GM21390 (cell line): ENCODE measurements around the gene CDKN2C.
A peak's percentile ranks its signal among the peaks of the same experiment; 100 is the strongest.

ENCODE experiments used
- ATAC-seq: cut with Tn5 transposase; IDR thresholded peaks from one replicate; pipeline ENCODE4 v1.9.1; 2021; ENCODE audit not compliant: unreplicated experiment

The CDKN2C gene

DNA sequence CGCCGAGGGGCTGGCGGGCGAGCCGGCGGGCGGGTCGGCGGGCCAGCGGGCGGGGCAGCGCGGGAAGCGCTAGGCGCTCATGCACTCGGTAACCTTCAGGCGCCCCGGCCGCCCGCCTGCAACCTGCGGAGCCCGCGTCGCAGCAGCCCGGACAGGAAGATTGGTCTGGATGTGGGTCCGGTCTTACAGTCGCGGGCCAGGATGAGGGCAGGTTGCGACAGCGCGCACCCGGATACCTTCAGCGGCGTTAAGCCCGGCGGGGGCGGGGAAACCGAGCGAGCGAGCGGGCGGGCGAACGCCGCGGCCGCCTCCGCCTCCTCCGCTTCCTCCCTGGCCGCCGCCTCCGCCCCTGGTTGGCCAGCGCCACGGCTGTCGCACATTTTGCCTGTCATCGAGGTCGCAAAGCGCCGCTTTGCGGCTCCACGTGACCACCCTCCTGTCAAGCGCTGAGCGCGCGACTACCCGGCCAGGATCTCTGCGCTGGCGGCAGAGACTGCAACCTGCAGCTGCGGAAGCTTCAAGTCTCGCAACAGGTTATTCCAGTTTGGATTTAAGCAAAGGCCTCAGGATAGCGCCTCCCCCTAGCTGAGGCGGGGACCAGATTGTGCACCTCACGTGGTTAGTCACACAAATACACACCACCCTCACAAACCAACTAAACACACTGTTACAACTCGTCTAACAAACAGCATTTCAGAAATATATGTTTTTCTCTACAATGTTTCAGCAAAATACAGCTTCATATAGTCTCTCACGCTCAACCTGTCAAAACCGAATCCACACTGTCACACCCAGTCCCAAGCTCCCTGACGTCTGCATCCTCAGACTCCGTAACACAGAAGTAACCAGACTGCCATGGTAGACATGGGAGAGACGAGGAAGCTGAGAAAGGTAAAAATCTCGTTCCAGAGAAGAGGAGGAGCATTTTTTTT lies 9.9 kb upstream of the CDKN2C start, which contains the start of gene FAF1:
Gene FAF1, minus strand, starts transcription at position 355 of the 932 bp plus-strand sequence. CDS start 456 bp downstream, outside the sequence.
- ATAC-seq = peak; percentile 89

DNA sequence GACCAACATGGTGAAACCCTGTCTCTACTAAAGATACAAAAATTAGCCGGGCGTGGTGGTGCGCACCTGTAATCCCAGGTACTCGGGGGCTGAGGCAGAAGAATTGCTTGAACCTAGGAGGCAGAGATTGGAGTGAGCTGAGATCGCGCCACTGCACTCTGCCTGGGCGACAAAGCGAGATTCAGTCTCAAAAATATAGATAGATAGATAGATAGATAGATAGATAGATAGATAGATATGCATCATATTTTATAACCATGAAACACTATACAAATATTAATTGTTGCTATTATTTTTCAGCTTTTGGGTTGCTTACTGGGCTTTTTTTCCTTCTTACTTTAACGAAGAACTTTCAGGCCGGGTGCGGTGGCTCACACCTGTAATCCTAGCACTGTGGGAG lies 5.2 kb upstream of the CDKN2C start:
- ATAC-seq = no peak

DNA sequence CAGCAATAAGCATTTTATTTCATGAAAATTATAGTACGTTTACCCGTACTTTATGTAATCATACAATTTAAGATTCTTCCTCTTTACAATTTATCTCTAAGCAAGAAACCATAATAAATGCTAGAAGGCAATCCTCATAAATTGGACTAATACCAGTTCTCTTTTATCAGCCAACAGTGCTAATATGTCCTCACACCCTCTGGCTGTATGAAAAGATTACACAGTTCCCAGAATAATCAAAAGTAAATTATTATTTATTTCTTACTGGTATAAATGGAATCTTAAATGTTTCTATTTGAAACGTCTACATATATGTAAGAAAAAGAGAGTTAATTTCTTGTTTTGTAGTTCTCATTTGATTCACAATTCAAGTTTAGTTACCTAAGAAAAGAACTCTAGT lies 3.1 kb upstream of the CDKN2C start:
- no peak for ATAC-seq

DNA sequence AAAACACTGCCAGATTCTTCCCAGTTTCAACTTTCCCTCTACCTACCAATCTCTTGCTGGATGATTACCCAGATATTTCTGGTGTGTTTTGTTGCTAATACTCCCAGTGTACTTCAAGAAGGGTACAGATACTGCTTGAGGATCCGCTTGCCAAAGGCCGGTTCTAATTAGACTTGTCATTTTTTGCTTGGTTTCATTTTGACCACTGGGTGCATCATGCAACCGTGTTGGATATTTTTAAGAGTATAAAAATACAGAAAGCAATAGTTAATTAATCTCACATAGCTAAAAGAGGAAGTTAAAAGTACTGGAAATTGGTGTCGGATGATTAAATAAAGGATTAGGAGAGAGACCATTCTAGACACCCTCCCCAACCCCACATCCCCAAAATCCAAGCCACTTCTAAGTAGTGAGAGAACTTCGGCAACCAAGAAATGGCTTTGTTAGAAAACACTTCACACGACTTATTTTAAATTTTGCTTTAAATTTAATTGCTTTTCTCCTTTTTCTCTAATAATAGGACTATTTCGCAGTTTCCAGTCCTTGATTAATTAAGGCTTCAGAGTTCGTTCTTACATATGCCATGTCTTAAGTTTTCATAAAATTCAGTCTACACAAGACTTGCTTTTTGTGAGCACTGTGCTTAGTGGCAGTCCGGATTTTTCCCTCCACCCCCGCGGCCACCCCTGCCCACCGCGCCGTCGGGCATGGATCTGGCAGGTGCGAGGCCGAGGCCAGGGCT lies 2.5 kb upstream of the CDKN2C start:
- ATAC-seq = no peak

DNA sequence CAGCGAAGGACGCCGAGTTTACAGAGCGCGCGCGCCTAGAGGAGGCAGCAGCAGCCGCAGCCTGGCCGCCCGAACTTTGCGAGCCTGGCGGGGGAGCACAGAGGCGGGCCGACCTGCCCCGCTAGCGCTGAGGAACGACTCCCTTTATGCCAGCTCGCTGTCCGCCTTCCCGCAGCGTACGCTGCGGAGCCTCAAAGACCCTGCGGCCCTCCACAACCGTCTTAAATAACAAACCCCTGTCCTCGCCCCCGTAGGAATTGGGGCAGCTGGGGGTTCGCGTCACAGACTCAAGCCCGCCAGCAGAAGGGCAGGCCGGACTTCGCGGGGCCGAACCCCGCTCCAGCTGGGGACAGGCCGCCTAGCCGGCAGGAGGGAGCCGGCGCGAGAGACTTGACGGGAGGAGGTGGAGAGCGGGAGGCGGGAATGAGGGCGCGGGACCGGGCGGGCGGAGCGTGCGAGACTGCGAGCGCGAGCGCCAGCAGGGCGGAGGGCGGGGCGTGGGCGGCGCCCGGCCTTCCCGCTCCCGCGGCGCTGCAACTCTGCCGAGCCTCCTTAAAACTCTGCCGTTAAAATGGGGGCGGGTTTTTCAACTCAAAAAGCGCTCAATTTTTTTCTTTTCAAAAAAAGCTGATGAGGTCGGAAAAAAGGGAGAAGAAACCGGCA lies 1.8 kb upstream of the CDKN2C start:
- ATAC-seq = peak; percentile 63

DNA sequence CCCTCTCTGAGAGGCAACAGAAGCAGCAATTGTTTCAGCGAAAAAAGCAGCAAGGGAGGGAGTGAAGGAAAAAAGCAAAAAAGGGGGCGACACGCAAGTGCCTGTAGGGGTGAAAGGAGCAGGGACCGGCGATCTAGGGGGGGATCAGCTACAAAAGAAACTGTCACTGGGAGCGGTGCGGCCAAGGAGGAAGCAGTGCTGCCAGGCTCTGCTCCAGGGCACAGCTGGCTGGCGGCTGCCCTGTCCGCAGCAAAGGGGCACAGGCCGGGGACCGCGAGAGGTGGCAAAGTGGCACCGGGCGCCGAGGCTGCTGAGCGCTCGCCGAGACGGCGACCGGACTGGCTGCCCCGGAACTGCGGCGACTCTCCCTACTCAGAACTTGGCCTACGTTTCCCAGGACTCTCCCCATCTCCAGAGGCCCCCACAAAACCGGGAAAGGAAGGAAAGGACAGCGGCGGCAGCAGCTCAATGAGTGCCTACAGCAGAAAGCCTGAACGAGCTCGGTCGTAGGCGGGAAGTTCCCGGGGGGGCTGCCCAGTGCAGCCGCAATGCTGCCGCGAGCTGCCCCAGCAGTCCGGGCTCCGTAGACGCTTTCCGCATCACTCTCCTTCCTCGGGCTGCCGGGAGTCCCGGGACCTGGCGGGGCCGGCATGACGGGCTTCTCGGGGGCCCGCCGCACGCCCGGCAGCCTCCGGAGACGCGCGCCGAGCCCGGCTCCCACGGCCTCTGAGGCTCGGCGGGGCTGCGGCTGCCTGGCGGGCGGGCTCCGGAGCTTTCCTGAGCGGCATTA lies 1.0 kb upstream of the CDKN2C start:
- peak; percentile 12 for ATAC-seq

DNA sequence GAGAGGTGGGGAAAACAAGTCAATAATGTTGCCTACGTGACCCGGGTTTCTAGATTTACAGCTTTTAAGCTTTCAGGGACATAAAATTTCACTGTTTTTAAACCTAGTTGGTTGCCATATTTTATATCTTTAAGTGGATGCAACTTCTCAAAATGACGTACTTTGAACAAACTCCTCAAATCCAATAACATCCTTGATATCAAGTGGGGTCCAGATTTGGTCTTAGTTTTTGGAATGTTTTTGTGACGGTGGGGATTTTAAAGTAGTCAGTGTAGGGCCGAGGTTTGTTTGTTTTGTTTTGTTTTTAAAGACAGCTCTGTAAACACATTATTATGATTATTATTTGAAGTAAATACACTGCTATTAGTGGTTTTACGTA lies 453 bp downstream of the CDKN2C start:
- no peak for ATAC-seq

DNA sequence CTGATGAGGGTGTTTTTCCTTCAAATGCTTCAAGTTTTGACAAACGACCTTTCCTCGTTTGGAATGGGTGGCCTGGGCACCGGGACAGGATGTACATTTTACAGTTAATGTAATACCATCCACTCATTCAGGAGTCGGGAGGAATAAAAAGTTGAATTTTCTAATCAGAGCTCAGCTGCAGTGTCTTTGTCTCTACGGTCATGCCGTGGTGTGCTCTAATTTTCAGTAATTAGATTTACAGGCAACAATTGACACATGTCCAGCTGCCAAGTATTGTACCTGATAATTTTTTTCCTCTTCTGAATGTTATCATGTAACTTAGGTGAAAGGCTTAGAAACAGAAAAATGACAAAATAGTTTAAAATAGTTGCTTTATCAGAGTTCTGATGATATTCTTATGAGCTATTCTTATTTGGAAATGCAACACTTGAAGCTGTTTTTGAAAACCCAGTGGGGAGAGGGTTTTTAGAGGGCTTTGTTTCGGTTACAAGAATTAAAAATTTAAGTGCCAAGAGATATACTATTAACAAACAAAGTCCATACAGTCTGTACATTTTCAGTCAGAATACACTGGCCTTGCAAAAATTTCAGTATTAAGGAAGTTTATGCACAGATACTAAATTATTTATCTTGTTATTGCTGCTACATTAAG lies 1.0 kb downstream of the CDKN2C start:
- ATAC-seq = no peak

DNA sequence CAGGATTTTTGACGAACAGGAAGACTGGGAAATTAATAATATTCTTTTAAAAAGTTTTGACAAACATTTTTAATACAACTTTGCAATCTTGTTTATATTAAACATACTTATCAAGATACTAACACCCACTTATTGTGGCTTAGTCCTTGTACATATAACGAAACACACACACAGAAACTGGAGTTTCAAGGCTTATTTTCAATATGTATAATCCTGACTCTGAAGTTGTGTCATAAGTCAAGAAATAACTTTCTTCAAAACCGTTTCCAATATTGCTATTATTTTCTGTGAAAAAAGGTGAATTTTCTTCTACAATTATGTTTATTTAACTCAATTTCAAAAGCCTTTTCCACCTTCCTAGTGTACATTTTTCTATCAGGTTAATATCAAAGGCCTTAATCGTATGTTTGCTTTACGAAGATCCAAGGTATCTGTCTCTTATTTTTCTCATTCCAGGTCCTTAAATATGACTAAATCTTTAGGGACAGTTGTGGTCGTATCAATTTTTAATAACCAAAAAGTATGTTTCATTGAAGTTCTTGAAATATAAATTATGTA lies 1.8 kb downstream of the CDKN2C start:
- no peak for ATAC-seq

DNA sequence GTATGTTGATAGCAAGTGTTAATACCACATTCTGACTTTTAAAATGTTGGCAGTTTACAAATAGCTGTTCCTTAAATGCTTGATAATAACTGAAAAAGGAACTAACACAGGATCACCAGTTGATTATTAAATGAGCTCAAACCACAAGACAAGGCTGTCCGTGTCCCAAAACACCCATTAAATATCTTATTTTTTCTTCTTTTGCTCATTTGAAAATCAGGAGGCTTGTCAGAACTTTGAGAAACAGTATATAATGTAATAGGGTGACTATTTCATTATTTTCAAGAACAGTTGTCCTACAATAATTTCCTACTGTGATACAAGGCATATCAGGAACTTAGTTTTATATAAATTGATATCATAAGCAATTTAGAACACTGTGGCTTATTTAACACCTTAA lies 2.7 kb downstream of the CDKN2C start:
- ATAC-seq = no peak

DNA sequence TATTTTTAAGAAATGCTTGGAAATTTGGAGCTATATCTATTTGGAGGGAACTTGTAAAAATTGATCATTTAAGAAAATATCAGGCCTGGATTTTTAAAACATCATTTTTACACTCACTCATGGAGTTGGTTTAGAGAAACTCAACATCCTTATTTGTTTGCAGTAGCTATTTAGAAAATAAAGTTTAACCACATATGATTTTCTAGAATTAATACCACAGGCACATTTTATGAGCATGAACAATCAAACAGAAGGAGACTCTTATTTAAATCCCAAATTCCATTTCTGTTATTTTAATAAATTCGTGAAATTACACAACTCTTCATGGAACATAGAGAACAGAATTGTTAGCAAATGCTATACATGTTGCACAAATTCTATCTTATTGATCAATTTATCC lies 3.2 kb downstream of the CDKN2C start:
- ATAC-seq = no peak

DNA sequence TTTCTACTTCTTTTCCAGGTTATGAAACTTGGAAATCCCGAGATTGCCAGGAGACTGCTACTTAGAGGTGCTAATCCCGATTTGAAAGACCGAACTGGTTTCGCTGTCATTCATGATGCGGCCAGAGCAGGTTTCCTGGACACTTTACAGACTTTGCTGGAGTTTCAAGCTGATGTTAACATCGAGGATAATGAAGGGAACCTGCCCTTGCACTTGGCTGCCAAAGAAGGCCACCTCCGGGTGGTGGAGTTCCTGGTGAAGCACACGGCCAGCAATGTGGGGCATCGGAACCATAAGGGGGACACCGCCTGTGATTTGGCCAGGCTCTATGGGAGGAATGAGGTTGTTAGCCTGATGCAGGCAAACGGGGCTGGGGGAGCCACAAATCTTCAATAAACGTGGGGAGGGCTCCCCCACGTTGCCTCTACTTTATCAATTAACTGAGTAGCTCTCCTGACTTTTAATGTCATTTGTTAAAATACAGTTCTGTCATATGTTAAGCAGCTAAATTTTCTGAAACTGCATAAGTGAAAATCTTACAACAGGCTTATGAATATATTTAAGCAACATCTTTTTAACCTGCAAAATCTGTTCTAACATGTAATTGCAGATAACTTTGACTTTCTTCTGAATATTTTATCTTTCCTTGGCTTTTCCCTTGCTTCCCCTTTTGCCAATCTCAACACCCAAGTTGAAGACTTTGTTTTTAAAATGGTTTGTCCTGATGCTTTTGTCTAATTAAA lies 4.0 kb downstream of the CDKN2C start:
- no peak for ATAC-seq

DNA sequence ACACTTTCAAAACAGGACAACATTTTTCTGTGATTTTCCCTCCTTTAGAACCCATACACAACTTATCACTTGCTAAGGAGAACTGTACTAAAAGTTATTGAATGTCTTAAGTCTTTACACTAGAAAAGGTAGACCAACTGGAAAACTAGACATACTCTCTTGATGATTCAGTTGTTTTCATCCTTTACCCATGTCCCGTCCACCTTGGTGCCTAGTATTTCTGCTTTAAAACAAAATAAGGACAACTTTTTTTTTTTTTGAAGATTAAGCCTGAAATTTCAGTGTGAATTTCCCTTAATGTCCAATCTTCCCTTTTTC lies 4.5 kb downstream of the CDKN2C start:
- no peak for ATAC-seq

DNA sequence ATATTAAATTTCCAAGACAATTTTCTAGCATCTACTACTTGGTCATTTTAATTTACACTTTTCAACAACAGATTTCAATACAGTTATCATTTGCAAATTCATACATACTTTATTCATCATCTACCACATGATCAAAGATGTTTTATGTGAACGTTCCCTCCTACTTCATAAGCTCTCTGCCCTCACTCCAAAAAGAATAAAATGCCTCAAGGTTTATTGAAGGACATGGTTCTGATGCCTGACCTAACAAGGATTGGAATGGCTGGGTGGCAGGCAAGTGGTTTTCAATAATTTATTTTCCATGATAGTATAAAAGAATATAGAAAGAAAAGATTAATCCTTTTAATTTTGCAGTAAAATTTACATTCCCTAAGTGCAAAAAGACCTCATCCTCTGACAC lies 5.4 kb downstream of the CDKN2C start:
- ATAC-seq = no peak

DNA sequence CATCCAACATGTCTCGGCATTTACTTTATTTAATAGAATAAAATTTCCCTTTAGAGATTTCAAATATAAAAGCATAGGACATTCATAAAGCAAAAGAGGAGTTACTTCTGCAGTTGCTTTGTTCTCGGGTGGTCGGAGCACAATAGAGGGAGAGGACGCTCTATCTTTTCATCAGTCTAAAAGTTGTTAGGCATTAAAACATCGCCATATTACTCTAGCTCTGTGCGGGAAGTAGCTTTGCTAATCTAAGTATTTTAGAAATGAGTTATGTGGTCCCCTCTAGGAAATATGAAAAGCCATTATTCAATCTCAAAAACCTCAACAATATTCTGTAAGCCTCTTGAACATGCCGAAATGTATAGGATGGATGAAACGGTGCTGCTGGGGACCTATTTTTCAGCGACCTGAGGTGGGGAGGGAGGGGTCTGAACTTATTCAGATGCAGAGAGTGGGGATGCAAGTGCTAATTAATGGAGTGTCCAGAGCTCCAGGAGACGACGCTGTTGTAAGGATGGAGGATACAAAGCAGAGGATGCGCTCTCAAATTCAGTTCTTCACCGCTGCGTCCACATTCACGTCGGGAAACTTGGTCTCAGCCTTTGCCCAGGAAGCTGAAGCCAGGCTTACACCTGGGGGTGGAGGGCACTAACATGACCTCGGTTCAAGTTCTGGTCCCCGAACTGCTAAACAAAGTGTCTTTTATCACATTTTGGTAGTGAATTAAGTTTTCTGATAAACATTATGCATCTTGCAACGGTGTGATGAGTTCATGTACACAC lies 6.3 kb downstream of the CDKN2C start:
- peak; percentile 15 for ATAC-seq

DNA sequence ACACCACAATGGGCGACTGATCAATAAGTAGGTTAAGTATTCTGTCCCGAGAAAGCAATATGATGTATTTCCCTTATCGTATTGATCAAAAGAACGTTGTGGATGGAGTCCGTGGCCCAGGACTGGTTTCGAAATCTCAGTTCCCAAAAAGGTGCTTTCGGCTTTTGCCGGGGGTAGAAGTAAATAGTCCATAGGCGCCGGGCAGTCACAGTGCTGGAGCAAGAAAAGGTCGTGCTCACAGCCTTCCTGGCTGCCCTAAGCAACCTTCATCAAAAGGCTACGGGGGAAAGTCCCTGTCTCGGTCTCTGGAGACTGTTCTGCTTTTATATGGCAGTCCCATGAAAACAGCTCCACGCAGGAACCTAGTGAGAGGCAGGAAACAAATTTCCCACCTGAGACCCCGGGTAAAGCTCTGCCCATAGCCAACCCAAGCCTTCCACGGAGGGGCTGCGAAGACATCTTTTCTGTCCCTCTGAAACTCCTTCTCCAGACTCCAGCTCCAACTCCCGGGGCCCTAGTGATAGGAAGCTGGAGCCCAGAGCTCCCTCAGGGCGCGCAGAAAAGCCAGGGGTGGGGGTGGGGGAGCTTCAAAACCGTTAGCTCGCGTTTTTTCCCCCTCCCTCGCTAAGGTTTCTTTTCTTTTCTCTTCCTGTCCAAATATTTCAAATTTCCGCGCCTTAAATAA lies 7.0 kb downstream of the CDKN2C start:
- ATAC-seq = peak; percentile 56

DNA sequence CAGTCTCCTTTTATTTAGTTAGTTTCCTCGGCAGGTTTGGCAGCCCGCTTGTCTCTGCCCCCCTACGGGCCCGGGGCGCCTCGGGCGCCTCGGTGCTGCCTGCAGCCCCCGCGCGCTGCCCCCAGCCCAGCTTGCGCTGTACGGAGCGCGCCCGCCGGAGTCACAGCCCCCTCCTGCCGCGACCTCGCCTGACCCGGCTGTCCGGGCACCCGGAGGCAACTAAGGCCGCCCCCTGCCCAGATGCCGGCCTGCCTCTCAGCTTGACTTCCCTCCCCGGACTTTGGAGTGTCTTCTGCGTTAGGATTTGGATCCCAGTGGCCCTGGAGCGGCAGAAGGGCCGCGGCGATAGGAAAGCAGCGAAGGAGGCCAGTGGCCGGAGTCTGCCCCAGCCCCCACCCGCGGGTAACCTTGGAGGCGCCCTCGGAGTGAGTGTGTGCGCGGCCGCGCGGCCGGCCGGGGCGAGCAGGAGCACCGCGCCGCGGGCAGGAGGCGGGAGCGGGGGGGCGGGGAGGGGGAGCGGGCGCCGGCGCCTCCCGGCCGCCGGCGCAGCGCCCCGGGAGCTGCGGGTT lies 7.6 kb downstream of the CDKN2C start:
- ATAC-seq = peak; percentile 53
